ENCODE results near the gene TENT5C.

The TENT5C gene

GRCh38 chr1:117577191-117577885 is 28.5 kb upstream of the TENT5C start:
- Histone ChIP-seq H3K27me3 (ENCODE audit: insufficient read depth, poor library complexity, severe bottlenecking) (no peaks in the 10 kb centered on the region), H3K27ac (replicated peaks) (no peak overlapping the region), H3K4me3 (replicated peaks; ENCODE audit: insufficient read depth, low read length) (no peak overlapping the region)
- TF ChIP-seq POLR2AphosphoS5 (IDR thresholded peaks at IDR 0.05; ENCODE audit: low read depth), result no peak
- TF ChIP-seq GABPA (IDR thresholded peaks at IDR 0.05; ENCODE audit: low read depth), result no peak
- TF ChIP-seq, protein P1, sequence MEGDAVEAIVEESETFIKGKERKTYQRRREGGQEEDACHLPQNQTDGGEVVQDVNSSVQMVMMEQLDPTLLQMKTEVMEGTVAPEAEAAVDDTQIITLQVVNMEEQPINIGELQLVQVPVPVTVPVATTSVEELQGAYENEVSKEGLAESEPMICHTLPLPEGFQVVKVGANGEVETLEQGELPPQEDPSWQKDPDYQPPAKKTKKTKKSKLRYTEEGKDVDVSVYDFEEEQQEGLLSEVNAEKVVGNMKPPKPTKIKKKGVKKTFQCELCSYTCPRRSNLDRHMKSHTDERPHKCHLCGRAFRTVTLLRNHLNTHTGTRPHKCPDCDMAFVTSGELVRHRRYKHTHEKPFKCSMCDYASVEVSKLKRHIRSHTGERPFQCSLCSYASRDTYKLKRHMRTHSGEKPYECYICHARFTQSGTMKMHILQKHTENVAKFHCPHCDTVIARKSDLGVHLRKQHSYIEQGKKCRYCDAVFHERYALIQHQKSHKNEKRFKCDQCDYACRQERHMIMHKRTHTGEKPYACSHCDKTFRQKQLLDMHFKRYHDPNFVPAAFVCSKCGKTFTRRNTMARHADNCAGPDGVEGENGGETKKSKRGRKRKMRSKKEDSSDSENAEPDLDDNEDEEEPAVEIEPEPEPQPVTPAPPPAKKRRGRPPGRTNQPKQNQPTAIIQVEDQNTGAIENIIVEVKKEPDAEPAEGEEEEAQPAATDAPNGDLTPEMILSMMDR (IDR thresholded peaks at IDR 0.05; ENCODE audit: insufficient read depth, low read length), result no peak
- no peak for TF ChIP-seq SPI1 (IDR thresholded peaks at IDR 0.05; ENCODE audit: borderline replicate concordance, low read depth)
- TF ChIP-seq, protein P2, sequence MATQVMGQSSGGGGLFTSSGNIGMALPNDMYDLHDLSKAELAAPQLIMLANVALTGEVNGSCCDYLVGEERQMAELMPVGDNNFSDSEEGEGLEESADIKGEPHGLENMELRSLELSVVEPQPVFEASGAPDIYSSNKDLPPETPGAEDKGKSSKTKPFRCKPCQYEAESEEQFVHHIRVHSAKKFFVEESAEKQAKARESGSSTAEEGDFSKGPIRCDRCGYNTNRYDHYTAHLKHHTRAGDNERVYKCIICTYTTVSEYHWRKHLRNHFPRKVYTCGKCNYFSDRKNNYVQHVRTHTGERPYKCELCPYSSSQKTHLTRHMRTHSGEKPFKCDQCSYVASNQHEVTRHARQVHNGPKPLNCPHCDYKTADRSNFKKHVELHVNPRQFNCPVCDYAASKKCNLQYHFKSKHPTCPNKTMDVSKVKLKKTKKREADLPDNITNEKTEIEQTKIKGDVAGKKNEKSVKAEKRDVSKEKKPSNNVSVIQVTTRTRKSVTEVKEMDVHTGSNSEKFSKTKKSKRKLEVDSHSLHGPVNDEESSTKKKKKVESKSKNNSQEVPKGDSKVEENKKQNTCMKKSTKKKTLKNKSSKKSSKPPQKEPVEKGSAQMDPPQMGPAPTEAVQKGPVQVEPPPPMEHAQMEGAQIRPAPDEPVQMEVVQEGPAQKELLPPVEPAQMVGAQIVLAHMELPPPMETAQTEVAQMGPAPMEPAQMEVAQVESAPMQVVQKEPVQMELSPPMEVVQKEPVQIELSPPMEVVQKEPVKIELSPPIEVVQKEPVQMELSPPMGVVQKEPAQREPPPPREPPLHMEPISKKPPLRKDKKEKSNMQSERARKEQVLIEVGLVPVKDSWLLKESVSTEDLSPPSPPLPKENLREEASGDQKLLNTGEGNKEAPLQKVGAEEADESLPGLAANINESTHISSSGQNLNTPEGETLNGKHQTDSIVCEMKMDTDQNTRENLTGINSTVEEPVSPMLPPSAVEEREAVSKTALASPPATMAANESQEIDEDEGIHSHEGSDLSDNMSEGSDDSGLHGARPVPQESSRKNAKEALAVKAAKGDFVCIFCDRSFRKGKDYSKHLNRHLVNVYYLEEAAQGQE (IDR thresholded peaks at IDR 0.05; ENCODE audit: insufficient replicate concordance, low read depth), result no peak
- no peak for DNase-seq (ENCODE audit: low read depth in 1 of 2, low spot score in 1 of 2)

GRCh38 chr1:117578466-117578865 is 27.4 kb upstream of the TENT5C start:
- Histone ChIP-seq H3K27ac (replicated peaks) (no peak overlapping the region), H3K4me3 (replicated peaks; ENCODE audit: insufficient read depth, low read length) (no peak overlapping the region), H3K27me3 (ENCODE audit: insufficient read depth, poor library complexity, severe bottlenecking) (no peaks in the 10 kb centered on the region)
- no peak for DNase-seq (ENCODE audit: low read depth in 1 of 2, low spot score in 1 of 2)
- TF ChIP-seq, protein P2 (IDR thresholded peaks at IDR 0.05; ENCODE audit: insufficient replicate concordance, low read depth), result no peak

DNA sequence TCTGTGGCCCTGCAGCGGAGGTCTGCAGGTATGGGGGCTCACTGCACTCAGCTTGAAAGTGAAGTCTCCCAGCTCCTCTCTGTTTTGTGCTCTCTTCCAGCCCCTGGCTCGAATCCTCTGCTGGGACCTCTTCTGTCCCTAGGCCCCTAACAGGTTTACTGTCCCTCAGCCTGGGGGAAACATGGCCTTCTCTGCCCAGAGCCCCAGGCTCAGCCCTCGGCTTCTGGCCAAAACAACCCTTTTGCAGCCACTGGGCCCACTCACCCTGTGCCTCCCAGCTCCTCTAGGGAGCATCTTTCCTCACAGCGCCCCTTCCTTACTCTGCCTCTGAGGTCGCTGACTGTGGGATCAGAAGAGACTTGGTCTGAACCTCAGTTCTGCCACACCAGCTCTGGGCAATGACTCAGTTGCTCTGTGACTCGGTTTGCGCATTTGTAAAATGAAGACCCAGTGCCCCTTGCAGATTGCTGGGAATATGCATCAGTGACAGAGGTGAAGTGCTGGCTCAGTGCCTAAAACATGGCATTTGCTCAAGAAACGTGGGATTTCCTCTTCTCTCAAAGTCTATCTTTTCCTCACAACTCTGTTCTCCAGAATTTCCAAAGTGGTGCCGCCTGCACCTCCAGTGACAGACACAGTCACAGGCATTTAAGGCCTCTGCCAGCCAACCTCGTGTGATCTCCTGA is 26.5 kb upstream of the TENT5C start:
- TF ChIP-seq POLR2AphosphoS5 (IDR thresholded peaks at IDR 0.05; ENCODE audit: low read depth) (no peak), GABPA (IDR thresholded peaks at IDR 0.05; ENCODE audit: low read depth) (no peak), SPI1 (IDR thresholded peaks at IDR 0.05; ENCODE audit: borderline replicate concordance, low read depth) (no peak)
- TF ChIP-seq, protein P1 (IDR thresholded peaks at IDR 0.05; ENCODE audit: insufficient read depth, low read length), result no peak
- TF ChIP-seq, protein P2 (IDR thresholded peaks at IDR 0.05; ENCODE audit: insufficient replicate concordance, low read depth), result no peak
- H3K27ac ChIP-seq (replicated peaks), result no peak overlapping the region
- DNase-seq (ENCODE audit: low read depth in 1 of 2, low spot score in 1 of 2), result no peak
- no peaks in the 10 kb centered on the region for H3K27me3 ChIP-seq (ENCODE audit: insufficient read depth, poor library complexity, severe bottlenecking)
- H3K4me3 ChIP-seq (replicated peaks; ENCODE audit: insufficient read depth, low read length), result no peak overlapping the region
